ENCODE data around the gene MYO7B.

DNA sequence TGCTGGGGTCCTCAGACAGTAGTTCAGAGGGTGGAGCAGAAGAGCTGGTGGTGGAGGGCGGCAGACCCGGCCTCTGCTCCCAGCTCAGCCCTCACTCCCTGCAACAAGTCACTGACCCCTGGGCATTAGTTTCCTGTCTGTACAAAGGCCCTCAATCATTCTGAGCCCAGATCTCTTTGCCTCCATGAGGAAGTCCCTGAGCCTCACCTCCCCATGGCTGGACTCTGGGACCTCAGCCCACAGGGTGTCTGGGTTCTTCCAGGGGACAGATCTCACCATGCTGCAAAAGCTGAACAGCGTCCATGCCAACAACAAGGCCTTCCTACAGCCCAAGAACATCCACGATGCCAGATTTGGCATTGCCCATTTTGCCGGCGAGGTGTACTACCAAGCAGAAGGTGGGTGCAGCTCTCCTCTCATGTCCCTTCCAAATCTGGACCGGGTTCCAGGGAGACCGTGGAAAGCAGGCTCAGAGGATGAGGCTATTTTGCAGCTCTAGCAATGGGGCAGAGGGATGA is 49.1 kb downstream of the MYO7B start:
- no peak for TF ChIP-seq REST (IDR thresholded peaks at IDR 0.05; ENCODE audit: low read depth, low read length)
- TF ChIP-seq MEF2A (IDR thresholded peaks at IDR 0.05; ENCODE audit: borderline replicate concordance, low read depth) = no peak
